NT2/D1 (cell line): Measurements from ENCODE around the gene AHRR.
"Not testable (repeated sequence)": the region's sequence is repeated elsewhere in the genome, so short reads cannot be mapped to it uniquely, and the experiment has no call there.

Experiments
- DNase-seq: peaks from one replicate; pipeline ENCODE4 v3.0.0-alpha.2; 2011; ENCODE audit warnings: low read depth, low spot score
- H3K27me3 ChIP-seq: 2 replicates; pipeline ENCODE4 v1.6.0; 2011; ENCODE audit warnings: mild to moderate bottlenecking; ENCODE audit not compliant: insufficient read length, insufficient read depth
- H3K36me3 ChIP-seq: 2 replicates; pipeline ENCODE4 v1.6.1; 2011; ENCODE audit warnings: mild to moderate bottlenecking, low read length, mixed read lengths; ENCODE audit not compliant: insufficient read depth, insufficient read length
- H3K4me1 ChIP-seq: 2 replicates; pipeline ENCODE4 v1.5.1; 2011; ENCODE audit not compliant: insufficient read depth, insufficient read length
- H3K4me3 ChIP-seq: 2 replicates; pipeline ENCODE4 v1.5.1; 2011; ENCODE audit warnings: low read depth; ENCODE audit not compliant: insufficient read length
- H3K9ac ChIP-seq: 2 replicates; pipeline ENCODE4 v1.6.0; 2011; ENCODE audit warnings: low read depth; ENCODE audit not compliant: insufficient read length
- H3K9me3 ChIP-seq: 2 replicates; pipeline ENCODE4 v1.5.1; 2011; ENCODE audit warnings: mild to moderate bottlenecking, low read length; ENCODE audit not compliant: insufficient read depth
- SUZ12 ChIP-seq: IDR thresholded peaks from 2 replicates; pipeline ENCODE4 v1.6.1; 2011; ENCODE audit not compliant: insufficient read length, insufficient read depth; ENCODE audit errors: extremely low read depth
- YY1 ChIP-seq: IDR thresholded peaks from 2 replicates; pipeline ENCODE4 v1.6.1; 2011; ENCODE audit not compliant: insufficient read length, insufficient read depth
- ZNF274 ChIP-seq: IDR thresholded peaks from 2 replicates; pipeline ENCODE4 v1.6.1; 2011; ENCODE audit warnings: mild to moderate bottlenecking, low read depth, low read length

Gene AHRR

GRCh38 chr5:378976-379742 lies 57.6 kb downstream of the AHRR start:
- peaks cover 14% of the 10 kb centered on the region for H3K27me3 ChIP-seq
- peaks cover 10% of the 10 kb centered on the region for H3K9me3 ChIP-seq
- DNase-seq: no peak
- TF ChIP-seq YY1: no peak
- no peak for TF ChIP-seq SUZ12
- no peak for TF ChIP-seq ZNF274
- no peak overlapping the region for H3K4me3 ChIP-seq
- peaks cover 8% of the 10 kb centered on the region for H3K4me1 ChIP-seq
- no peaks in the 10 kb centered on the region for H3K36me3 ChIP-seq
- H3K9ac ChIP-seq: no peak overlapping the region

GRCh38 chr5:380701-381309 lies 59.3 kb downstream of the AHRR start:
- DNase-seq: no peak
- no peak overlapping the region for H3K9ac ChIP-seq
- H3K4me3 ChIP-seq: no peak overlapping the region
- peaks cover 3% of the 10 kb centered on the region for H3K4me1 ChIP-seq
- H3K36me3 ChIP-seq: no peaks in the 10 kb centered on the region
- H3K27me3 ChIP-seq: no peaks in the 10 kb centered on the region
- no peak for TF ChIP-seq SUZ12
- TF ChIP-seq YY1: no peak
- TF ChIP-seq ZNF274: no peak
- peaks cover 16% of the 10 kb centered on the region for H3K9me3 ChIP-seq

GRCh38 chr5:383066-383465 lies 61.6 kb downstream of the AHRR start:
- Histone ChIP-seq H3K9ac (no peak overlapping the region), H3K27me3 (no peaks in the 10 kb centered on the region), H3K36me3 (no peaks in the 10 kb centered on the region), H3K4me3 (no peak overlapping the region), H3K9me3 (peaks cover 16% of the 10 kb centered on the region), H3K4me1 (peaks cover 3% of the 10 kb centered on the region)
- no peak for TF ChIP-seq SUZ12
- no peak for TF ChIP-seq YY1
- no peak for TF ChIP-seq ZNF274
- DNase-seq: no peak

- Histone ChIP-seq H3K36me3 (no peaks in the 10 kb centered on the region), H3K9ac (no peak overlapping the region), H3K4me3 (no peak overlapping the region), H3K4me1 (peaks cover 3% of the 10 kb centered on the region), H3K27me3 (no peaks in the 10 kb centered on the region), H3K9me3 (peaks cover 16% of the 10 kb centered on the region)
- TF ChIP-seq ZNF274 (no peak), SUZ12 (no peak), YY1 (no peak)
- DNase-seq: no peak
Measured at GRCh38 chr5:383621-384020, 62.1 kb downstream of the AHRR start.

- DNase-seq, H3K9ac ChIP-seq, H3K27me3 ChIP-seq, H3K4me3 ChIP-seq, H3K36me3 ChIP-seq, H3K4me1 ChIP-seq: not testable (repeated sequence)
- H3K9me3 ChIP-seq: peaks cover 16% of the 10 kb centered on the region
Measured at GRCh38 chr5:384576-384975, 63.1 kb downstream of the AHRR start.

GRCh38 chr5:385321-385720 lies 63.8 kb downstream of the AHRR start:
- Histone ChIP-seq H3K27me3 (no peaks in the 10 kb centered on the region), H3K9ac (no peak overlapping the region), H3K4me3 (no peak overlapping the region), H3K9me3 (peaks cover 14% of the 10 kb centered on the region), H3K4me1 (peaks cover 3% of the 10 kb centered on the region), H3K36me3 (no peaks in the 10 kb centered on the region)
- no peak for DNase-seq
- TF ChIP-seq YY1: no peak
- TF ChIP-seq SUZ12: no peak

GRCh38 chr5:386432-387341 lies 65.2 kb downstream of the AHRR start:
- no peak overlapping the region for H3K9ac ChIP-seq
- no peaks in the 10 kb centered on the region for H3K36me3 ChIP-seq
- no peak for DNase-seq
- H3K27me3 ChIP-seq: no peaks in the 10 kb centered on the region
- TF ChIP-seq YY1 (no peak), ZNF274 (no peak)
- H3K4me3 ChIP-seq: no peak overlapping the region
- H3K4me1 ChIP-seq: peaks cover 6% of the 10 kb centered on the region
- peaks cover 6% of the 10 kb centered on the region for H3K9me3 ChIP-seq
